ENCODE results near the gene MSRB3. TPM values are rescaled to one million over a fixed set of nuclear protein-coding genes. Genes with fewer than 3 reads are reported as not detected.
"Not testable (repeated sequence)": the region's sequence is repeated elsewhere in the genome, so short reads cannot be mapped to it uniquely, and the experiment has no call there.

MSRB3 gene
- total RNA-seq, 2 experiments from 2014 or later: not detected

- no peaks in the 10 kb centered on the region for H3K27me3 Mint-ChIP-seq (ENCODE audit: low read depth)
These were observed 149.2 kb downstream of the MSRB3 start for GRCh38 chr12:65427646-65428045.

GRCh38 chr12:65430006-65430405 is 151.5 kb downstream of the MSRB3 start:
- DNase-seq: no peak
- Mint-ChIP-seq H3K9me3 (peaks cover 1% of the 10 kb centered on the region), H3K4me1 (ENCODE audit: low read depth) (no peaks in the 10 kb centered on the region), H3K27ac (no peak overlapping the region), H3K36me3 (ENCODE audit: low read depth) (no peaks in the 10 kb centered on the region), H3K4me3 (no peak overlapping the region), H3K27me3 (ENCODE audit: low read depth) (no peaks in the 10 kb centered on the region)
- CTCF ChIA-PET: no interaction called here
- intact Hi-C loops (cut with micrococcal nuclease): no loop called here

More at GRCh38 chr12:65427646-65428045, 149.2 kb downstream of the MSRB3 start:
- Mint-ChIP-seq H3K27ac (no peak overlapping the region), H3K36me3 (ENCODE audit: low read depth) (no peaks in the 10 kb centered on the region), H3K9me3 (peaks cover 6% of the 10 kb centered on the region), H3K4me3 (no peak overlapping the region), H3K4me1 (ENCODE audit: low read depth) (no peaks in the 10 kb centered on the region)
- CTCF ChIA-PET: interaction anchor here (0.6 kb wide), 1 partner anchor 33 kb away, joined by 3 read pairs; no protein-coding TSS in a partner anchor
- DNase-seq: no peak
- intact Hi-C loops (cut with micrococcal nuclease): no loop called here

GRCh38 chr12:65430571-65431306 is 152.3 kb downstream of the MSRB3 start:
- DNase-seq: no peak
- Mint-ChIP-seq H3K36me3 (ENCODE audit: low read depth) (no peaks in the 10 kb centered on the region), H3K4me3 (no peak overlapping the region), H3K27me3 (ENCODE audit: low read depth) (no peaks in the 10 kb centered on the region), H3K4me1 (ENCODE audit: low read depth) (no peaks in the 10 kb centered on the region), H3K27ac (no peak overlapping the region), H3K9me3 (no peaks in the 10 kb centered on the region)
- intact Hi-C loops (cut with micrococcal nuclease): no loop called here
- CTCF ChIA-PET: no interaction called here

GRCh38 chr12:65432114-65432513 is 153.6 kb downstream of the MSRB3 start:
- Mint-ChIP-seq H3K4me3 (no peak overlapping the region), H3K4me1 (ENCODE audit: low read depth) (no peaks in the 10 kb centered on the region), H3K27me3 (ENCODE audit: low read depth) (no peaks in the 10 kb centered on the region), H3K9me3 (no peaks in the 10 kb centered on the region), H3K27ac (no peak overlapping the region), H3K36me3 (ENCODE audit: low read depth) (no peaks in the 10 kb centered on the region)
- no peak for DNase-seq
- CTCF ChIA-PET: interaction anchor here (0.5 to 0.7 kb wide), 2 partner anchors 124 to 567 kb away, joined by 3 to 4 read pairs; no protein-coding TSS in a partner anchor
- intact Hi-C loops (cut with micrococcal nuclease): no loop called here

GRCh38 chr12:65432651-65433050 is 154.2 kb downstream of the MSRB3 start:
- no peaks in the 10 kb centered on the region for H3K36me3 Mint-ChIP-seq (ENCODE audit: low read depth)
- DNase-seq: no peak

GRCh38 chr12:65434737-65435136 is 156.3 kb downstream of the MSRB3 start:
- Mint-ChIP-seq H3K27me3 (ENCODE audit: low read depth) (no peaks in the 10 kb centered on the region), H3K36me3 (ENCODE audit: low read depth) (no peaks in the 10 kb centered on the region), H3K9me3 (no peaks in the 10 kb centered on the region), H3K4me3 (no peak overlapping the region), H3K4me1 (ENCODE audit: low read depth) (no peaks in the 10 kb centered on the region), H3K27ac (no peak overlapping the region)
- intact Hi-C loops (cut with micrococcal nuclease): no loop called here
- CTCF ChIA-PET: interaction anchor here (1.0 kb wide), 1 partner anchor 27 kb away, joined by 3 read pairs; no protein-coding TSS in a partner anchor
- no peak for DNase-seq

More at GRCh38 chr12:65432651-65433050, 154.2 kb downstream of the MSRB3 start:
- no peaks in the 10 kb centered on the region for H3K9me3 Mint-ChIP-seq
- H3K4me1 Mint-ChIP-seq (ENCODE audit: low read depth): no peaks in the 10 kb centered on the region
- CTCF ChIA-PET: interaction anchor here (0.5 to 0.7 kb wide), 2 partner anchors 124 to 567 kb away, joined by 3 to 4 read pairs; no protein-coding TSS in a partner anchor
- intact Hi-C loops (cut with micrococcal nuclease): no loop called here
- H3K27ac Mint-ChIP-seq: no peak overlapping the region
- H3K27me3 Mint-ChIP-seq (ENCODE audit: low read depth): no peaks in the 10 kb centered on the region
- H3K4me3 Mint-ChIP-seq: no peak overlapping the region

- Mint-ChIP-seq H3K4me1 (ENCODE audit: low read depth) (no peaks in the 10 kb centered on the region), H3K27ac (no peak overlapping the region), H3K4me3 (no peak overlapping the region), H3K27me3 (ENCODE audit: low read depth) (no peaks in the 10 kb centered on the region), H3K9me3 (no peaks in the 10 kb centered on the region), H3K36me3 (ENCODE audit: low read depth) (no peaks in the 10 kb centered on the region)
- DNase-seq: no peak
- intact Hi-C loops (cut with micrococcal nuclease): no loop called here
- CTCF ChIA-PET: no interaction called here
These were observed 164.6 kb downstream of the MSRB3 start for GRCh38 chr12:65443038-65443437.

GRCh38 chr12:65444996-65445395 is 166.5 kb downstream of the MSRB3 start:
- H3K27me3 Mint-ChIP-seq (ENCODE audit: low read depth): no peaks in the 10 kb centered on the region
- no peak overlapping the region for H3K4me3 Mint-ChIP-seq
- no peaks in the 10 kb centered on the region for H3K36me3 Mint-ChIP-seq (ENCODE audit: low read depth)
- DNase-seq: no peak
- H3K4me1 Mint-ChIP-seq (ENCODE audit: low read depth): no peaks in the 10 kb centered on the region
- intact Hi-C loops (cut with micrococcal nuclease): no loop called here
- H3K9me3 Mint-ChIP-seq: no peaks in the 10 kb centered on the region
- CTCF ChIA-PET: no interaction called here
- H3K27ac Mint-ChIP-seq: no peak overlapping the region

- Mint-ChIP-seq H3K27me3 (ENCODE audit: low read depth) (no peaks in the 10 kb centered on the region), H3K4me3 (no peak overlapping the region), H3K4me1 (ENCODE audit: low read depth) (no peaks in the 10 kb centered on the region), H3K9me3 (no peaks in the 10 kb centered on the region), H3K27ac (no peak overlapping the region), H3K36me3 (ENCODE audit: low read depth) (no peaks in the 10 kb centered on the region)
- CTCF ChIA-PET: no interaction called here
- no peak for DNase-seq
- intact Hi-C loops (cut with micrococcal nuclease): no loop called here
These were observed 168.4 kb downstream of the MSRB3 start for GRCh38 chr12:65446901-65447300.

- Mint-ChIP-seq H3K27me3 (ENCODE audit: low read depth) (peaks cover 2% of the 10 kb centered on the region), H3K36me3 (ENCODE audit: low read depth) (no peaks in the 10 kb centered on the region), H3K27ac (no peak overlapping the region), H3K4me1 (ENCODE audit: low read depth) (no peaks in the 10 kb centered on the region), H3K4me3 (no peak overlapping the region), H3K9me3 (no peaks in the 10 kb centered on the region)
- no peak for DNase-seq
- intact Hi-C loops (cut with micrococcal nuclease): no loop called here
- CTCF ChIA-PET: no interaction called here
These were observed 170.9 kb downstream of the MSRB3 start for GRCh38 chr12:65449400-65449799.

GRCh38 chr12:65450625-65451024 is 172.1 kb downstream of the MSRB3 start:
- H3K4me1 Mint-ChIP-seq (ENCODE audit: low read depth): no peaks in the 10 kb centered on the region
- intact Hi-C loops (cut with micrococcal nuclease): no loop called here
- peaks cover 2% of the 10 kb centered on the region for H3K27me3 Mint-ChIP-seq (ENCODE audit: low read depth)
- H3K27ac Mint-ChIP-seq: no peak overlapping the region
- H3K36me3 Mint-ChIP-seq (ENCODE audit: low read depth): no peaks in the 10 kb centered on the region
- no peak for DNase-seq
- CTCF ChIA-PET: no interaction called here
- H3K9me3 Mint-ChIP-seq: no peaks in the 10 kb centered on the region
- no peak overlapping the region for H3K4me3 Mint-ChIP-seq

GRCh38 chr12:65454115-65454787 is 175.8 kb downstream of the MSRB3 start:
- CTCF ChIA-PET: no interaction called here
- Mint-ChIP-seq H3K36me3 (ENCODE audit: low read depth) (no peaks in the 10 kb centered on the region), H3K4me1 (ENCODE audit: low read depth) (no peaks in the 10 kb centered on the region), H3K9me3 (peaks cover 2% of the 10 kb centered on the region), H3K27me3 (ENCODE audit: low read depth) (peaks cover 2% of the 10 kb centered on the region), H3K27ac (no peak overlapping the region), H3K4me3 (no peak overlapping the region)
- intact Hi-C loops (cut with micrococcal nuclease): no loop called here
- no peak for DNase-seq

GRCh38 chr12:65457341-65457740 is 178.9 kb downstream of the MSRB3 start:
- H3K27ac Mint-ChIP-seq; H3K36me3 Mint-ChIP-seq (ENCODE audit: low read depth); H3K27me3 Mint-ChIP-seq (ENCODE audit: low read depth); H3K9me3 Mint-ChIP-seq; H3K4me1 Mint-ChIP-seq (ENCODE audit: low read depth); CTCF ChIA-PET; intact Hi-C loops (cut with micrococcal nuclease); H3K4me3 Mint-ChIP-seq; DNase-seq: not testable (repeated sequence)

Data from activated naive CD4-positive, alpha-beta T cell treated with anti-CD3 and anti-CD28 coated beads for 36 hours (primary cell).